MG63 (cell line): Measurements from ENCODE around the gene SLC16A6. TPM values are rescaled to one million over a fixed set of nuclear protein-coding genes. Genes with fewer than 3 reads are reported as not detected.
"Not testable (repeated sequence)": the region's sequence is repeated elsewhere in the genome, so short reads cannot be mapped to it uniquely, and the experiment has no call there.

ENCODE experiments used
- DNase-seq: peaks from one replicate; pipeline ENCODE4 v3.0.0-alpha.2; 2020
- H3K27me3 ChIP-seq: fragments of 250-450 bp; sonication (Bioruptor Pico); 2 replicates; pipeline ENCODE4 v1.5.1; 2020; ENCODE audit warnings: mild to moderate bottlenecking, moderate library complexity
- H3K36me3 ChIP-seq: fragments of 250-450 bp; sonication (Bioruptor Pico); 2 replicates; pipeline ENCODE4 v1.5.1; 2020; ENCODE audit warnings: mild to moderate bottlenecking, moderate library complexity
- H3K4me3 ChIP-seq: fragments of 250-450 bp; sonication (Bioruptor Pico); 2 replicates; pipeline ENCODE4 v1.5.1; 2020; ENCODE audit warnings: mild to moderate bottlenecking, moderate library complexity
- H3K9me3 ChIP-seq: fragments of 250-450 bp; sonication (Bioruptor Pico); 2 replicates; pipeline ENCODE4 v1.5.1; 2020; ENCODE audit warnings: mild to moderate bottlenecking, moderate library complexity
- total RNA-seq: library from RNA; depleted of rRNA; stranded (reverse); fragments of >200 nt; shearing (Covaris generic); gene quantifications from 2 replicates; pipeline ENCODE4 v1.2.3, GENCODE V29; 2014; ENCODE audit warnings: low replicate concordance

SLC16A6 gene
- total RNA-seq, 1 experiment from 2014 or later: 0.79 TPM

GRCh38 chr17:68296217-68297191, 5.6 kb upstream of the SLC16A6 start:
- H3K4me3 ChIP-seq: no peak overlapping the region
- no peaks in the 10 kb centered on the region for H3K36me3 ChIP-seq
- peak; percentile 53 for DNase-seq
- H3K9me3 ChIP-seq: no peaks in the 10 kb centered on the region
- no peaks in the 10 kb centered on the region for H3K27me3 ChIP-seq

GRCh38 chr17:68295086-68295485, 4.2 kb upstream of the SLC16A6 start:
- no peak overlapping the region for H3K4me3 ChIP-seq
- DNase-seq: no peak
- H3K27me3 ChIP-seq: no peaks in the 10 kb centered on the region
- no peaks in the 10 kb centered on the region for H3K9me3 ChIP-seq
- H3K36me3 ChIP-seq: no peaks in the 10 kb centered on the region

- Histone ChIP-seq H3K27me3 (no peaks in the 10 kb centered on the region), H3K36me3 (no peaks in the 10 kb centered on the region), H3K9me3 (no peaks in the 10 kb centered on the region), H3K4me3 (no peak overlapping the region)
- no peak for DNase-seq
These were observed 3.7 kb upstream of the SLC16A6 start for GRCh38 chr17:68294617-68295016.

- no peak for DNase-seq
- Histone ChIP-seq H3K27me3 (no peaks in the 10 kb centered on the region), H3K36me3 (no peaks in the 10 kb centered on the region), H3K4me3 (no peak overlapping the region), H3K9me3 (no peaks in the 10 kb centered on the region)
These were observed 3.2 kb upstream of the SLC16A6 start for GRCh38 chr17:68294196-68294555.

GRCh38 chr17:68293490-68294195, 2.7 kb upstream of the SLC16A6 start:
- H3K4me3 ChIP-seq: no peak overlapping the region
- DNase-seq: no peak
- H3K9me3 ChIP-seq: no peaks in the 10 kb centered on the region
- H3K36me3 ChIP-seq: no peaks in the 10 kb centered on the region
- H3K27me3 ChIP-seq: no peaks in the 10 kb centered on the region

GRCh38 chr17:68292689-68293040, 1.7 kb upstream of the SLC16A6 start:
- Histone ChIP-seq H3K27me3 (no peaks in the 10 kb centered on the region), H3K9me3 (no peaks in the 10 kb centered on the region), H3K36me3 (no peaks in the 10 kb centered on the region), H3K4me3 (peak overlapping the region; percentile 75)
- no peak for DNase-seq

- DNase-seq: peak; percentile 86
- H3K36me3 ChIP-seq: no peaks in the 10 kb centered on the region
- H3K27me3 ChIP-seq: no peaks in the 10 kb centered on the region
- peak overlapping the region; percentile 75 for H3K4me3 ChIP-seq
- H3K9me3 ChIP-seq: no peaks in the 10 kb centered on the region
These were observed 1.1 kb upstream of the SLC16A6 start for GRCh38 chr17:68291836-68292688.

GRCh38 chr17:68290268-68290954, 516 bp downstream of the SLC16A6 start:
- peak; percentile 46 for DNase-seq
- Histone ChIP-seq H3K36me3 (no peaks in the 10 kb centered on the region), H3K4me3 (peak overlapping the region; percentile 75), H3K27me3 (no peaks in the 10 kb centered on the region), H3K9me3 (no peaks in the 10 kb centered on the region)

- peak; percentile 17 for DNase-seq
- Histone ChIP-seq H3K9me3 (no peaks in the 10 kb centered on the region), H3K36me3 (no peaks in the 10 kb centered on the region), H3K4me3 (peak overlapping the region; percentile 75), H3K27me3 (no peaks in the 10 kb centered on the region)
These were observed 1.0 kb downstream of the SLC16A6 start for GRCh38 chr17:68289936-68290267.

GRCh38 chr17:68289473-68289872, 1.5 kb downstream of the SLC16A6 start:
- H3K4me3 ChIP-seq: peak overlapping the region; percentile 75

GRCh38 chr17:68288804-68289203, 2.1 kb downstream of the SLC16A6 start:
- H3K36me3 ChIP-seq: no peaks in the 10 kb centered on the region
- no peak overlapping the region for H3K4me3 ChIP-seq
- no peaks in the 10 kb centered on the region for H3K9me3 ChIP-seq
- no peak for DNase-seq
- H3K27me3 ChIP-seq: no peaks in the 10 kb centered on the region

More at GRCh38 chr17:68289473-68289872, 1.5 kb downstream of the SLC16A6 start:
- peak; percentile 18 for DNase-seq
- H3K9me3 ChIP-seq: no peaks in the 10 kb centered on the region
- H3K36me3 ChIP-seq: no peaks in the 10 kb centered on the region
- H3K27me3 ChIP-seq: no peaks in the 10 kb centered on the region

GRCh38 chr17:68288375-68288774, 2.6 kb downstream of the SLC16A6 start:
- peak; percentile 30 for DNase-seq
- H3K36me3 ChIP-seq: no peaks in the 10 kb centered on the region
- H3K27me3 ChIP-seq: no peaks in the 10 kb centered on the region
- no peaks in the 10 kb centered on the region for H3K9me3 ChIP-seq
- no peak overlapping the region for H3K4me3 ChIP-seq

- peaks cover 15% of the 10 kb centered on the region for H3K36me3 ChIP-seq
- not testable (repeated sequence) for H3K9me3 ChIP-seq, H3K4me3 ChIP-seq, H3K27me3 ChIP-seq, DNase-seq
These were observed 9.0 kb downstream of the SLC16A6 start for GRCh38 chr17:68281965-68282364.

GRCh38 chr17:68277807-68278206, 13.1 kb downstream of the SLC16A6 start:
- Histone ChIP-seq H3K36me3 (peaks cover 19% of the 10 kb centered on the region), H3K4me3 (no peak overlapping the region), H3K27me3 (no peaks in the 10 kb centered on the region), H3K9me3 (peaks cover 5% of the 10 kb centered on the region)
- no peak for DNase-seq

- not testable (repeated sequence) for H3K4me3 ChIP-seq, H3K9me3 ChIP-seq, H3K27me3 ChIP-seq, DNase-seq
- peaks cover 19% of the 10 kb centered on the region for H3K36me3 ChIP-seq
These were observed 14.6 kb downstream of the SLC16A6 start for GRCh38 chr17:68276339-68276738.

GRCh38 chr17:68273722-68274121, 17.2 kb downstream of the SLC16A6 start:
- H3K9me3 ChIP-seq: peaks cover 5% of the 10 kb centered on the region
- H3K27me3 ChIP-seq: no peaks in the 10 kb centered on the region
- no peak for DNase-seq
- H3K36me3 ChIP-seq: peaks cover 13% of the 10 kb centered on the region
- H3K4me3 ChIP-seq: no peak overlapping the region
